ENCODE data around the gene AAK1.

The AAK1 gene

DNA sequence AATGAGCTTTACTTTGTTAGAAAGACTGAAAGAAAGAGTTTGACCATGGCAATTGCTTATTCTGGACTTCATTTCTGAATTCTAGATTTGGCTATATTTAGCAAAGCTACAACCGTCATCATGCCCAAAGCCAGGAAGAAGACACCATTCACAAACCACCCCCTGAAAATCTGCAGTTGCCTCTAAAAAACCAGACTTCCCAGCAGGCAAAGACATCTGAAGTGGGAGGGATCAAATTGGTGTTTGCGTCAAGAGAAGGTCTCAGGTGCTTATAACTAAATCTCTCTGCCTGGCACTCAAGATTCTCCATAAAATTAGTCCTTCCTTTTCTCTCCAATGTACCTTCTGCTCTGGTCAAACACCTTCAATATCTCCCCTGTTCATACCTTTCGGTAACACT lies 5.6 kb downstream of the AAK1 start:
- no peak overlapping the region for H3K4me3 ChIP-seq (ENCODE audit: low read depth, low read length)
- TF ChIP-seq, protein P1, sequence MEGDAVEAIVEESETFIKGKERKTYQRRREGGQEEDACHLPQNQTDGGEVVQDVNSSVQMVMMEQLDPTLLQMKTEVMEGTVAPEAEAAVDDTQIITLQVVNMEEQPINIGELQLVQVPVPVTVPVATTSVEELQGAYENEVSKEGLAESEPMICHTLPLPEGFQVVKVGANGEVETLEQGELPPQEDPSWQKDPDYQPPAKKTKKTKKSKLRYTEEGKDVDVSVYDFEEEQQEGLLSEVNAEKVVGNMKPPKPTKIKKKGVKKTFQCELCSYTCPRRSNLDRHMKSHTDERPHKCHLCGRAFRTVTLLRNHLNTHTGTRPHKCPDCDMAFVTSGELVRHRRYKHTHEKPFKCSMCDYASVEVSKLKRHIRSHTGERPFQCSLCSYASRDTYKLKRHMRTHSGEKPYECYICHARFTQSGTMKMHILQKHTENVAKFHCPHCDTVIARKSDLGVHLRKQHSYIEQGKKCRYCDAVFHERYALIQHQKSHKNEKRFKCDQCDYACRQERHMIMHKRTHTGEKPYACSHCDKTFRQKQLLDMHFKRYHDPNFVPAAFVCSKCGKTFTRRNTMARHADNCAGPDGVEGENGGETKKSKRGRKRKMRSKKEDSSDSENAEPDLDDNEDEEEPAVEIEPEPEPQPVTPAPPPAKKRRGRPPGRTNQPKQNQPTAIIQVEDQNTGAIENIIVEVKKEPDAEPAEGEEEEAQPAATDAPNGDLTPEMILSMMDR (IDR thresholded peaks at IDR 0.05; ENCODE audit: borderline replicate concordance, insufficient read depth, low read depth, low read length) = no peak

DNA sequence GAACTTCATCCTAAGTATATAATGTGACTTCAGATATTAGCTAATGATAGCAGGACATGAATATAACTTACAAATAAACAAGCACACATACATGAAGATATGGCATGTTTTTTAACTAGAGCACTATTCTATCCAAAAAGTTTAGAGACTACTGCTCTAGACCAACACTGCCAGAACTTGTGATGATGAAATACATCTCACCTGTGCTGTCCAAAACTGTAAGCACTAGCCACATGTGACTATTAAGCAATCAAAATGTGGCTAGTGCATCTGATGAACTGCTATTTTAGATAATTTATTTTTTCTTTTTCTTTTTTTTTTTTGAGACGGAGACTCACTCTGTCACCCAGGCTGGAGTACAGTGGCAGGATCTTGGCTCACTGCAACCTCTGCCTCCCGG lies 7.1 kb downstream of the AAK1 start:
- TF ChIP-seq, protein P1 (IDR thresholded peaks at IDR 0.05; ENCODE audit: borderline replicate concordance, insufficient read depth, low read depth, low read length) = no peak
- H3K4me3 ChIP-seq (ENCODE audit: low read depth, low read length) = no peak overlapping the region

DNA sequence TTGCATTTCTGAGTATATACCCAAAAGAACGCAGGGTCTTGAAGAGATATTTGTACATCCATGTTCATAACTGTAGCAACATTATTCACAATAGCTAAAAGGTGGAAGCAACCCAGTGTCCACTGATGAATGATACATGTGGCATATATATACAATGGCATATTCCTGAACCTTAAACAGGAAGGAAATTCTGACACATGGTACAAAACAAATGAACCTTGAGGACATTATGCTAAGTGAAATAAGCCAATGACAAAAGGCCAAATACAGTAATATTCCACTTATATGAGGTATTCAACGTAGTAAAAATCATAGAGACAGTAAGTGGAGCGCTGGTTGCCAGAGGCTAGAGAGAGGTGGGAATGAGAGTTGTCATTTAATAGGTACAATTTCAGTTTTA lies 8.1 kb downstream of the AAK1 start:
- TF ChIP-seq, protein P1 (IDR thresholded peaks at IDR 0.05; ENCODE audit: borderline replicate concordance, insufficient read depth, low read depth, low read length) = no peak
- H3K4me3 ChIP-seq (ENCODE audit: low read depth, low read length) = no peak overlapping the region

DNA sequence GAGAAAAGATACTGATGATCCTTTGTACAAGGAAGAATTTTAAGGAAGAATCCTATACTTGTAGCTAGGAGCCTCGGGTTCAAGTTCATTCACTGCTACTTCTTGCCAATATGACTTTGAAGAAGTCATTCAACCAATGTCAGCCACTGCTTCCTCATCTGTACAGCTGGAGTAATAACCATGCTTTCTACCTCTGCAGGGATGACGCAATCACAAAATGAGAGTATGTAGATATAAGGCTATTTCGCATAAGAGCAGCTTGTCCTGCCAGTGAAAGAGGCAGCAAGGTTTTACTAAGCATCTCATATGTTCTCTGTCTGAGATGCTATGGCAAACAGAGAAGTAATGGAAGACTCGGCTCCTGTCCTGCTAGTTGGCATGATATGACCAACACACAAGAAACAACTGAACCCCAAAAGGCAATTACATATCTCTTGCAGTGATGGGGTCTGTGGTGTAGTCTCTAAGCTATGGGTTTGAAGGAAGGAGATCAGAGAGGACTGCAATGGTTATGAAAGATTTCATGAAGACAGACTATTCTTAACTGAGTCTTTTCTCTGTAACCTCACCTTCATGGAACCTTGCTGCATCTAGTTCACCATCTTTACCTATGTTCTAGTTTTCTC lies 9.2 kb downstream of the AAK1 start:
- TF ChIP-seq, protein P1 (IDR thresholded peaks at IDR 0.05; ENCODE audit: borderline replicate concordance, insufficient read depth, low read depth, low read length) = no peak
- no peak overlapping the region for H3K4me3 ChIP-seq (ENCODE audit: low read depth, low read length)

DNA sequence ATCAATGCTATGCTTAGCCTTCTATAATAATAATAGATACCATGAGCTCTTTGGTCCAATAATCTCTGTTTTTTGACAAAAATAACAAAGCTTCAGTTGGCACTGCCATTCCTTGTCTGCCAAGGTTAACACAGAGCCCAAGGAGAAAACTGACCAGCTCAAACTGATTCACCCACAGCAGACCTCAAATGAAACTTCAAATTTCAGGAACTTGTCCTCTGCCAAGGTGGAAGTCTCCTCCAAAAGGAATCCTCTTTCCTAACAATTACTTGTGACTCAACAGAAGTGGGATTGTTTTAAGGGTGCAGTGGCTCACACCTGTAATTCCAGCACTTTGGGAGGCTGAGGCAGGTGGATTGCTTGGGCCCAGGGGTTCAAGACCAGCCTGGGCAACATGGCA lies 12.1 kb downstream of the AAK1 start:
- TF ChIP-seq, protein P1 (IDR thresholded peaks at IDR 0.05; ENCODE audit: borderline replicate concordance, insufficient read depth, low read depth, low read length) = no peak
- no peak overlapping the region for H3K4me3 ChIP-seq (ENCODE audit: low read depth, low read length)

DNA sequence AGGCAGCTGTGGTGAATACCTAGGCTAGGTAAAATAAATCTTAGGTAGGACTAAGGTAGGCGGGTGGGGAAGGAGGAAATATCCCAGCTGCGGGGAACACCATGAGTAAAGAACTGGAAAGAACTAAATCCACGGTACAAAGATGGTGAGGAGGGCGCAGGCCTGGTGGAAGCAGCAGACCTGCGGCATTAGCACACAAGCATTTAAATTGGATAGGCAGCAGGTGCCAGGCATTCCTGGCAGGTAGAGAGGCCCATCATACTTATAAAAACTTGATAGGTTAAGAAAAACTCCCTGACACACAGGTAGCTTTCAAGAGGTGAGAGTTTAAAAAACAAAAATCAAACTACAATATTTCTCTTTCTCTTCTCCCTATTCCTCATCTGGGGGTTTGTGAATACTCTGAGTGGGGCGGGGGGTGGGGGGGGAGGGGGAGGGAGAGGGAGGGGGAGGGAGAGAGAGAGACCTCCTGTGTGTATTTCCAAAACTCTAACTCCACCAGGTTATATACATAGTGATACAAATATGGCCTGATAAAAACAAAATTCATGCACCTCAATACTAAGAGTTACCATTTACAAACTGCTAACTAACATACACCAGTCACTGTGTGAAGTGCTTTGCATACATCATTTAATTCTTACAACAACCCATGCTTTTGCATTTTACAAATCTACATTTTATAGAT lies 13.5 kb downstream of the AAK1 start:
- H3K4me3 ChIP-seq (ENCODE audit: low read depth, low read length) = no peak overlapping the region
- TF ChIP-seq, protein P1 (IDR thresholded peaks at IDR 0.05; ENCODE audit: borderline replicate concordance, insufficient read depth, low read depth, low read length) = no peak

Measured in GM12875 (cell line).